ENCODE measurements around the gene CDH23. TPM values are rescaled to one million over a fixed set of nuclear protein-coding genes. Genes with fewer than 3 reads are reported as not detected.

CDH23 gene
- polyA plus RNA-seq, 3 donors, result 0.51 to 0.96 (median 0.80) TPM

DNA sequence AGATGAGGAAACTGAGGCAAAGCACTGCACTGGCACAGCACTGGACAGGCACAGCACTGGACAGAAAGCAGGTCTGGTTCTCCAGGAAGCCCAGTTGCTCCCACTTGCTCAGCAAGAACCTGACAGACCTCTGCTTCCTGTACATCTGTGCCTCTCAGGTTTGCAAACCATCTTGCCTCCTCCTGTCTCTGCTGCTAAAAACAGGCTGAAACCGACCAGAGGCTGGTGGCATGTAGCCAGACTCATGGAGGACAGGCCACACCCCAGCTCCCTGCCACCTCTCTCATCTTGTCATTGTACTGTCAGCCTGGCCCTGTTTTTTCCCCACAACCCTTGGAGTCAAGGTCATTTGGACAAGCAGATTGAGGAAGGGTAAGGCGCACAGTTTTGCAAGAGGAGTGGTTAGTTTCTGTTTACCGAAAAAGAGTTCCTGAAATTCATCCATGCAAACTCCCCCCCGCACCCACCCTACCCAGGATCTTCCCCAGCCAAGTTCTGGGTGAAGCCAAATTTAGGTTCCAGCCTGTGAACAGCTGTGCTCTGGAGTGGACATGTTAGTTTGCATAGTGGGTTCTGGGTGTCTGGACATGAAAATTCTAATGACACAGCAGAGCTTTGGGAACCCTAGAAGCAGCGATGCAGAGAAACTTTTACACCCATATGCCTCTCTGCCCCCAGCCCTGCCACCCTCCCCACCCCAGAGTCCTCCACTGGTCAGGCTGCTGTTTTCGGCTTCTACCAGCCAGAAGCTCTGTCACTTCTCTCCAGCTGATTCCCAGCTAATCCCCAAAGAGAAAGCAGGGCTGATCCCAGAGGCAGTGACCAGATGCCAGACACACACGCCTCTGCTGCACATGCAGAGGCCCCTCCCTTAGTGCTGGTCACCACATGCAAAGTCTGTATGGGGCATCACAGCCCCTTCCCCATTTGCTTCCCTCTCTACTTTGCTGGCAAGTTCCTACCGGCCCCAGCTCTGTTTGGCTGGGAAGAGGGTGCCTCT lies 331.3 kb downstream of the CDH23 start:
- DNase-seq (ENCODE audit: low read depth in 3 of 3, low spot score in 2 of 3), result no peak

DNA sequence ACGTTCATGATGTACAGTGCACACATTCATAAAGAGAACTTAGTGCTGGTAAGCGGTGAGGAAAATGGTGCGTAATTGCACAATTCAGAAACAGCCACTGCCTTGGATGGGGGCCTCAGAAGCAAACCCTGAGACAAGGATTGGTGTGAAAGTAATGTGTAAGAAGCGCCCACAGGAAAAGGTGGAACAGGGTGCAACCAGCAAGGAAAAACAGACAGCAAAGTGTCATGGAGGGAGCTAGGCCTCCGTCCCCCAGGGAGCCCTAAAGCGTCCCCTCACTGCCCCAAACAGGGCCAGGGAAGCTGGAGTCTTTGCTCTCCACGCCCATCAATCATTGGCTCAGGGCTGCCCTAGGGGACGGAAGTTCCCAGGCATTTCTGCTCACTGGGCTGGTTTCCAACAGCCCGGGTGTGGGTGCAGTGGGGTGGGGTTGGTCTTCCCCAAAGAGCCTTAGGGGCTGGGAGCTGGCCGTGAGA lies 332.5 kb downstream of the CDH23 start:
- DNase-seq (ENCODE audit: low read depth in 3 of 3, low spot score in 2 of 3), result no peak

GRCh38 chr10:71731791-71732190 lies 335.1 kb downstream of the CDH23 start:
- no peak for DNase-seq (ENCODE audit: low read depth in 3 of 3, low spot score in 2 of 3)

DNA sequence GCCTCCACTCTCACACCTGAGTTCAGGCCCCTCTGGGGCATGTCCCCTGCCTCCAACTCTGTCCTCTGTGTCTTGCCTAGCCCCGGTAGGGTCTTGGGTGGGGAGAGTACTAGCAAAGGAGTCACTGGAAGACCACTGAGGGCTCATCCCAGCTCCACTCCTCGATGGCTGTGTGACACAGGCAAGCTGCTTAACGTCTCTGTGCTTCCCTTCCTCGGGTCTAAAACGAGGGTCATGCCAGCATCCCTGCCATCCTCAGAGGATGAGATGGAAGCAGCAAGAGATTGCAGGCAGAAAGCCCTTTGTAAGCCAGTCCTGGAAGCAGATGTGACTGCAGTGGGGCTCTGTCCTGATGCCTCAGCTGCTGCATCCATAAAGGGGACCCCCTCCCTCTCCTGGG lies 338.1 kb downstream of the CDH23 start:
- no peak for DNase-seq (ENCODE audit: low read depth in 3 of 3, low spot score in 2 of 3)

DNA sequence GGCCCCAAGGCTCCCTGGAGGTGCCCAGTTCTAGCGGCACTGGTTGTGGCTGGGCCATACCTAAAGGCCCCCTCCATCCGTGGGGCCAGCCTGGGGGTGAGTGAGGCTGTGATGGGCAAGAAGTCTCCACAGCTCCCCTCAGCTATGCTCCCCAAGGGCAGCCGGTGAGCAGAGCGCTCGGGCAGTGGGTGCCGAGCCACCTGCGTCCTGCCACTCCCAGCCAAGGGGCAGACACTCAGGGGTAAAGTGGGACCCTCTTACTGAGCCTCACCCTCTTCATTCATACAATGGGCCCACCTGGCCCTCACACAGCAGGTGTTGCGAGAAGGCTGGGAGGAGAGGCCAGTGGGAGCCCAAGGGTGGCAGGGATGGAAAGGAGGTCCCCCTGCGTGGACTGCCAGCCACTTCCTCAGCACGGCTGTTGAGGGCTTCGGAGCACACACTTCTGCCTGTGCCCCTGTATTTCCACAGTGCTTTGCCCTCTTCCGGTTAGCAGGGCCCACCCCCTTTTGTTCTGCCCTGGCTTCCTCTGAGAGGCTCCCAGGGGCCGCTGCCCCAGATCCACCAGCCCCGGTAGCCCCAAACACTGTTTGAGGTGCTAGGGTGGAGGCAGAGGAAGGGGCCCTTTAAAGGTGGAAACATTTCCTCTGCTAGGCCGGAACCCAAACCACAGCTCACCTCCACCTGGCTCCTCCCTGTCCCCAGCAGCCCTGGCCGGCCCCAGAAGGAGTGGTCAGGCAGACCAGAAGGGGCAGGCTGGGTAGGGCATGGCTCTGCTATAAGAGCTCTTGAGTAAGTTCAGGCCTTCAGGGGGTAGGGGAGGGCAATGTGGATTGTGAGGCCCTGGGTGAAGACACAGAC lies 339.2 kb downstream of the CDH23 start:
- DNase-seq (ENCODE audit: low read depth in 3 of 3, low spot score in 2 of 3), result no peak

GRCh38 chr10:71736570-71736952 lies 339.8 kb downstream of the CDH23 start:
- DNase-seq (ENCODE audit: low read depth in 3 of 3, low spot score in 2 of 3), result no peak

GRCh38 chr10:71737001-71737833 lies 340.5 kb downstream of the CDH23 start:
- DNase-seq (ENCODE audit: low read depth in 3 of 3, low spot score in 2 of 3), result no peak

- no peak for DNase-seq (ENCODE audit: low read depth in 3 of 3, low spot score in 2 of 3)
Observed at GRCh38 chr10:71737834-71738197, 341.1 kb downstream of the CDH23 start.

DNA sequence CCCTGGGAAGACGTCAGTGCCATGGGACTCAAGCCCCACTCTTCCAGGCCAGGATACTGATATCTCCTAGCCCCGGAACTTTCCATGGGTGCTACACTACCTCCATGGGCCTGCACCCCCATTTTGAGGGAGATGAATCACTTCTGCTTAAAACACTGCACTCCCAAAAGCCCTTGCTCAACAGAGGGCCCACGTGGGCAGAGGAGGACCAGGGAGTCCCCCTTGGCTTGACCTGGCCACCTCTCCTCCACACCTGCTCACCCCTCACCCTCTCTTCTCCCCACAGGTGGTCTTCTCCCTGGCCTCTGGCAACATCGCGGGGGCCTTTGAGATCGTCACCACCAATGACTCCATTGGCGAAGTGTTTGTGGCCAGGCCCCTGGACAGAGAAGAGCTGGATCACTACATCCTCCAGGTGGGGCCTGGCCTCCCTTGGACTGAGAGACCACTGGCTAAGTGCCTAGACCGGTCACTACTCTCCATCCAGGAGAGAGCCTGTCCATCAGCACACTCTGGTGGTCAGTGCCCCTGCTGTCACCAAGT lies 342.7 kb downstream of the CDH23 start:
- DNase-seq (ENCODE audit: low read depth in 3 of 3, low spot score in 2 of 3), result no peak

GRCh38 chr10:71740069-71740653 lies 343.4 kb downstream of the CDH23 start:
- DNase-seq (ENCODE audit: low read depth in 3 of 3, low spot score in 2 of 3), result no peak

DNA sequence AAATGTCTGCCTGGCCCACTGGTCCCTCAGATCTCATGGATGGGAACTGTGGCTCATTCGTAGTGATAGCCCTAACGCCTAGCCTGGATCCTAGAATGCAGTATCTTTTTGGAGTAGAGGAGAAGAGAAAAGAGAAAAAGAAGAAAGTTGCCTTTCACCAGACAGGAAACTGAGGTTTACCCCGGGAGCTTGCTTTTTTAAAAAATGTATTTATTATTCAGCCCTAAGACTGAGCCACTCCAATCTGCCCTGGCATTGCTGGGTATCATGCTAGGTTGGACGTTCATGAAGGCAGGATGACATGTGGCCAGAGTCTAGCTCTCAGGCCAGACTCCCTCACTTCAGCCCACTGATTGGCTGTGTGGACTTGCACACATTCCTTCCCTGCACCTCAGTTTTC lies 344.3 kb downstream of the CDH23 start:
- no peak for DNase-seq (ENCODE audit: low read depth in 3 of 3, low spot score in 2 of 3)

DNA sequence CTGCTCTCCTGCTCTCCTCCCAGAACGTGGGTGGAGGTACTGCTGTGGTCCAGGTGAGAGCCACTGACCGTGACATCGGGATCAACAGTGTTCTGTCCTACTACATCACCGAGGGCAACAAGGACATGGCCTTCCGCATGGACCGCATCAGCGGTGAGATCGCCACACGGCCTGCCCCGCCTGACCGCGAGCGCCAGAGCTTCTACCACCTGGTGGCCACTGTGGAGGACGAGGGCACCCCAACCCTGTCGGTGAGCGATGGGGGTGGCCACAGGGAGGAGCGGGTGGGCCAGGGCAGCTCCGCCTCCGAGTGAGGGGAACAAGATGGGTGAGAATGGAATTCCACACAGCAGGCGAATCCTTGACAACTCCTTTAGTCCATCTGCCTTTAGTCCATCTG lies 345.0 kb downstream of the CDH23 start:
- no peak for DNase-seq (ENCODE audit: low read depth in 3 of 3, low spot score in 2 of 3)

DNA sequence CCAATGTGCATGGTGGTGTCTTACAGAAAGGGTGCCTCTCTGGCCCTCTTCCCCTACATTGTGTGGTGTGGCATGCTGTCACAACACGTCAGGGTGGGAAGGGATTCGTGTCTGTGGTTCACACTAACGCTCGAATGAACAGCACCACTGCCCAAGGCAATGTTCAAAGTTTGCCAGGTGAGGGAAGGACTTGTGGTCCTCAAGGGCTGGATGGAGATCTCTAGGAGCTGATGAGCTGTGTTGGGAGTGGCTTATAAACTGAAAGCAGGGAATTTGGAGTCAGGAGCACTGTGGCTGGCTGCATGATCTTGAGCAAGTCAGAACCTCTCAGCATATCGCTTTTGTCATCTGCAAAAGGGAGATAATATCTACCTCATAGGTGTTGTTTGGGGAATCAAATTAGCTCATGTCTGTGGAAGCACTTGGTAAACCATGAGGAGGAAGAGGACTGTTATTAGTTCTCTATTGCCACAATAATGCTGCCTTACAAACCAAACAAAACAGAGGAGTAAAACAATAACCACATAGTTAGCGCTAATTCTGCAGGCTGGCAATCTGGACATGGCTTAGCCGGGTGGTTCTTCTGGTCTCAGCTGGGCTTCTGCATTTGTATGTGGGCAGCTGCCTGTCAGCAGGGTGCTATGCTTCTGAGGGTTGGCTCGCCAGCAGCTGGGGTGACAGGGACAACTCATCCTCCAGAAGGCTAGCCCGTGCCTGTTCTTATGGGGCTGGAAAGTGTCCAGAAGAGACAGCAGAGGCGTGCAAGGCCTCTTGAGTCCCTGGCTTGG lies 345.8 kb downstream of the CDH23 start:
- no peak for DNase-seq (ENCODE audit: low read depth in 3 of 3, low spot score in 2 of 3)

GRCh38 chr10:71743089-71743838 lies 346.5 kb downstream of the CDH23 start:
- no peak for DNase-seq (ENCODE audit: low read depth in 3 of 3, low spot score in 2 of 3)

DNA sequence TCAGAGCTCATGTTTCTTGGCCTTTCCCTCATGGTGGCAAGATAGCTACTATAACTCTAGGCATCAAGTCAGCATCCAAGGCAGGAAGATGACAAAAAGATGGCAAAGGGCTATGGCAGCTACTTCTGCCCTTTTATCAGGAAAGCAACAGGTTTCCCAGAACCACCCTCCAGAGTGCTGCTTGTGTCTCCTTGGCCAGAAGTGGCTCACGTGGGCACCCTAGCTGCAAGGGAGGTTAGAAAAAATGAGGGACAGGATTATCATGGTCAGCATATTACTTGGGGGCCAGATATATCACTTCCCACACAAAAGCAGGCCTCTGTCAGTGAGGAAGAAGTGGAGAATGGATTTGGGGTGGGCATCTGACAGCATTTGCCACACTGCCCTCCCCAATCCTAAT lies 347.1 kb downstream of the CDH23 start:
- DNase-seq (ENCODE audit: low read depth in 3 of 3, low spot score in 2 of 3), result no peak

DNA sequence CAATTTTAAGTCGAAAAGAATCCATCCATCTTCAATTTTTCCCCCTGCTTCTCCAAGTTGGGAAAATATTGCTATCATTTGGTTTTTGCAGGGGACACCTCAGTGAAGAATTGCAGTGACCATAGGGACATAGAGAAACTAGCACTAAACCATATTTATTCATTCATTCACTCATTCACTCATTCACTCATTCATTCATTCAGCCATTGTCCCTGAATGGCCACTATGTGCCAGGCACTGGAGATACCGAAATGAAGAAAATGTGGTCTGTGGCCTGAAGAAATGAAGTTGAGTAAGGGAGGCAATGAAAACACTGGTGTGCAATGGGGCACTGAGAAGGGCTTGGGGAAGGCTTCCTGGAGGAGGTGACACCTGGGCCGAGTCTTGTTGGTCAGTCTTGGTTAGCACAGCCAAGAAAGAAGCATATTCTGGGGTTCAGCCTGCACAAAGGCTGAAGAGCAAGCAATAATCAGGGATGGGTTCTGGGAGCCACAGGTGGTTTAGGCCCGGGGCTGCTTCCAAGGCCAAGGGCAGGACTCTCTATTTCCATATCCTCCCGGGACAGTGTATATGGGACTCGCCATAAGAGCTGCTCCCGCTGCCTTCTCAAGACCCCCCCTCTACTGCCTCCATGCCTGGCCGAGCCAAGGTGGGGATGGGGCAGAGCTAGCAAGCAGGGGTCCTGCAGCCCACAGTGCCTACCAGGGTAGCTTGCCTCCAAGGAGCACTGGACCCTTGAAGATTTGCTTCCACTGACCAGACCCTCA lies 348.4 kb downstream of the CDH23 start:
- DNase-seq (ENCODE audit: low read depth in 3 of 3, low spot score in 2 of 3), result no peak

DNA sequence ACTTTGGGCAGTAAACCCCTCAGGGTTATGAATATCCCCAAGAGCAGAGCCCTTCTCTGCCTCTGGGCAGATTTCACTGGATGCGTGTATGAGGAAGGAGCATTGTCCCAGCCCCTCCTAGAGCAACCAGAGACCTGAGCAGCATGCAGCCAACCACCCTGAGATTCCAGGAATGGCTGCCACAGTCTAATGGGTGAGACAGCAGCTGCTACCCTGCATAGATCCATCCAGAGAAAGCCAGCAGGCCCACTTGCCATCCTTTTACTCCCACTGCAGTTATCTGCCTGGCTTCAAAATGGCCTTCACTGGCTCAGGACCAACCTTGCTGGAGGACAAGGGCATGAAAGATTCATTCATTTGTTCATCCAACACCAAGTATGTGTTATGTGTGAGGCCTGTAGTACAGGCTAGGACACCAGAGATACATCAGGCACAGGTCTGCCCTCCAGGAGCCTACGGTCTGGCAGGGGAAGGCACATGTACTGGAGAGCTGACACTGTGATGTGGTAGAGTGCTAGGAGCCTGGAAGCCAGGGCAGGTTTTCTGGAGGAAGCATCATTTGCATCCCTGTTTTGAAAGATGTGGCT lies 349.0 kb downstream of the CDH23 start:
- DNase-seq (ENCODE audit: low read depth in 3 of 3, low spot score in 2 of 3), result no peak

All from right renal cortex interstitium (tissue), 3 donors.